ENCODE results near the gene UBFD1.
"Not testable (repeated sequence)": the region's sequence is repeated elsewhere in the genome, so short reads cannot be mapped to it uniquely, and the experiment has no call there.

The UBFD1 gene

DNA sequence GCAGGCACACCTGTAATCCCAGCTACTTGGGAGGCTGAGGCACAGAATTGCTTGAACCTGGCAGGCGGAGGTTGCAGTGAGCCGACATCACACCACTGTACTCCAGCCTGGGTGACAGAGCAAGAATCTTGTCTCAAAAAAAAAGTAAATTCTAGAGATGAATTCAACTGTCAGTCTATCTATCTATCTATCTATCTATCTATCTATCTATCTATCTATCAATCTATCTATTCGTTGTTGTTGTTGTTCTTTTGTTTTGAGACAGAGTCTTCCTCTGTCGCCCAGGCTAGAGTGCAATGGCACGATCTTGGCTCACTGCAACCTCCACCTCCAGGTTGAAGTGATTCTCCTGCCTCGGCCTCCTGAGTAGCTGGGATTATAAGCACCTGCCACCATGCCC is 53.4 kb downstream of the UBFD1 start:
- DNase-seq, result not testable (repeated sequence)

DNA sequence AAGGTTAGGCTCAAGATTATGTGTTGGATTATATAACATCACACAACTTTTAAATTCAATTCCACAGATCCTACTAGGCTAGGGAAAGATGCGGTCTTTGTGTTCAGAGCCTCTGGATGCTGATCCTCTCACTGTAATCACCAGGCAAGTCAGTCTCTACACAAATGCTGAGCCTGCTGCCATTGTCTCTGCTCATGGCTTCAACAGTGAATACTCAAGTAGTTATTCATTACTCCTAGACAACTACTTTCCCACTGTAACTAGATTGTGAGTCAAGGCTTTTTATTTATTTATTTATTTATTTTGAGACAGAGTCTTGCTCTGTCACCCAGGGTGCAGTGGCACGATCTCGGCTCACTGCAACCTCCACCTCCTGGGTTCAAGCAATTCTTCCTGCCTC is 54.4 kb downstream of the UBFD1 start:
- no peak for DNase-seq

DNA sequence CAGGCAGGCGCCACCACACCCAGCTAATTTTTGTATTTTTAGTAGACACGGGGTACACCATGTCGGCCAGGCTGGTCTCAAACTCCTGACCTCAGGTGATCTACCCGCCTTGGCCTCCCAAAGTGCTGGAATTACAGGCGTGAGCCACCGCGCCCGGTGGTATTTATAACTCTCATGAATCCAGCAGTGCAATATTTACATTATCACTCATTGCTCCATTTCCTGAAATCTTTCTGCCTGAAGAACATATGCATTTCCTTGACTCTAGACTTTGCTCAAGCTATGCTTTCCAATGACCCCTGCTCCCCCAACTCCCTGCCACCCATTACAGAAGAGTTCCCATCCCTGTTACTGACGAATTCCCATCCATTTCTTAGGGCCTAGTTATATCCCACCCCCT is 58.3 kb downstream of the UBFD1 start:
- DNase-seq, result no peak

Data from NCI-H446 treated with DMSO at 0.1 percent for 48 hours (cell line).